Thyroid gland (tissue), 4 donors: ENCODE data around the gene ALLC. TPM values are rescaled to one million over a fixed set of nuclear protein-coding genes. Genes with fewer than 3 reads are reported as not detected.
"Not testable (repeated sequence)": the region's sequence is repeated elsewhere in the genome, so short reads cannot be mapped to it uniquely, and the experiment has no call there.

Source experiments
- DNase-seq, 2 donors: peaks; one replicate each; pipeline ENCODE4 v3.0.0-alpha.2; 2019
- H3K27ac ChIP-seq, 3 donors: fragments of 200-600 bp; sonication (generic); 1 replicate in 2 of 3; 2 replicates in 1 of 3; pipeline ENCODE4 v1.5.1; 2016 to 2019; ENCODE audit warnings: mild to moderate bottlenecking in 1 of 3, moderate library complexity in 1 of 3
- H3K27me3 ChIP-seq: fragments of 200-600 bp; sonication (generic); one replicate; pipeline ENCODE4 v1.5.1; 2019
- H3K36me3 ChIP-seq, 2 donors: fragments of 200-600 bp; sonication (generic); one replicate each; pipeline ENCODE4 v1.5.1; 2016 to 2019
- H3K4me1 ChIP-seq, 2 donors: fragments of 200-600 bp; sonication (generic); one replicate each; pipeline ENCODE4 v1.5.1; 2017 to 2019
- H3K4me3 ChIP-seq, 3 donors: fragments of 200-600 bp; sonication (generic); replicated peaks in 1 of 3; 1 replicate in 2 of 3; 2 replicates in 1 of 3; pipeline ENCODE4 v1.5.1; 2016; ENCODE audit warnings: mild to moderate bottlenecking in 1 of 3
- H3K9me3 ChIP-seq: fragments of 200-600 bp; sonication (generic); one replicate; pipeline ENCODE4 v1.5.1; 2017
- POLR2A ChIP-seq, 2 donors: fragments of 450-650 bp; IDR thresholded peaks; one replicate each; pipeline ENCODE4 v1.6.1; 2017; ENCODE audit warnings: antibody characterized with exemption in 2 of 2, mild to moderate bottlenecking in 2 of 2, moderate library complexity in 1 of 2
- WGBS, 2 donors: methylation state at CpG; one replicate each; pipeline ENCODE4 v1.1.5; 2017; 5-methylcytosine and 5-hydroxymethylcytosine counted together
- intact Hi-C: fragments of 100-400 bp; cut with DNase I; formaldehyde crosslinking; loops from one replicate; pipeline ENCODE4 v1.15.1; 2023
- total RNA-seq, 4 donors: library from RNA; depleted of rRNA; stranded (reverse); fragments of >200 nt; gene quantifications; one replicate each; pipeline ENCODE4 v1.2.3, GENCODE V29; 2016
- TF ChIP-seq, protein P1 (sequence below), 6 experiments: fragments of 200-600 bp in 3 of 6; fragments of 450-650 bp in 3 of 6; sonication (generic) in 3 of 6; IDR thresholded peaks; one replicate each; pipeline ENCODE4 v1.5.1; 2016 to 2019; ENCODE audit warnings: antibody characterized with exemption in 6 of 6, mild to moderate bottlenecking in 2 of 6, inconsistent platforms in 1 of 6, moderate library complexity in 1 of 6

Gene ALLC
- total RNA-seq, 4 donors from 2014 or later = not detected

DNA sequence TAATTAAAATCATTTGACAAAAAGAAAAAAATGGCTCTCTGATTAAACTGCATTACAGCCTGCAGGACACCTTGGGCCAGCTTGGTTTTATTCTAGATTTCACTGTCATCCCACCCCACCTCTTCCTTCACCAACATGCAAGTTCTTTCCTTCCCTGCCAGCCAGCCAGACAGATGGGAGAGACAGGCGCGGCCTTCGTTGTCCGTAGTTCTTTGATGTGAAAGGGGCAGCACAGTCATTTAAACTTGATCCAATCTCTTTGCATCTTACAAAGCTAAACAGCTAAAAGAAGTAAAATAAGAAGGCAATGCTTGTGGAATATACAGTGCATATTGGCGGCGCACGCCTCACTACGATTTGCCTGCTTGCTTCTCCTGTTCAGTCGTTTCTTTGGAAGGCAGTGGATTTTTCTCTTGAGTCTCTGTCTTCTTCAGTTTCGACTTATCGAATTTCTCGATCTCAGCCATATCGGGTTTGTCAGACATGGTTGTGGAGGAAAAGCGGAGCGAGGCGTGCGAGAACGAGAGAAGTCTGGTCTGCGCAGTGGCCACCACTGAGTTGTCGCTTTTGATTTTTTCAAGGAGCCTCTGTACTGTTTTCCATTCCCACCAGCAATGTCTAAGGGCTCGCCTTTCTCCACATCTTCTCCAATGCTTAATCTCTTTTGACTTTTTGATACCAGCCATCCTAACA lies 40.7 kb upstream of the ALLC start:
- intact Hi-C loops = no loop called here
- H3K27me3 ChIP-seq = no peaks in the 10 kb centered on the region
- H3K27ac ChIP-seq = no peak overlapping the region
- TF ChIP-seq, protein P1, sequence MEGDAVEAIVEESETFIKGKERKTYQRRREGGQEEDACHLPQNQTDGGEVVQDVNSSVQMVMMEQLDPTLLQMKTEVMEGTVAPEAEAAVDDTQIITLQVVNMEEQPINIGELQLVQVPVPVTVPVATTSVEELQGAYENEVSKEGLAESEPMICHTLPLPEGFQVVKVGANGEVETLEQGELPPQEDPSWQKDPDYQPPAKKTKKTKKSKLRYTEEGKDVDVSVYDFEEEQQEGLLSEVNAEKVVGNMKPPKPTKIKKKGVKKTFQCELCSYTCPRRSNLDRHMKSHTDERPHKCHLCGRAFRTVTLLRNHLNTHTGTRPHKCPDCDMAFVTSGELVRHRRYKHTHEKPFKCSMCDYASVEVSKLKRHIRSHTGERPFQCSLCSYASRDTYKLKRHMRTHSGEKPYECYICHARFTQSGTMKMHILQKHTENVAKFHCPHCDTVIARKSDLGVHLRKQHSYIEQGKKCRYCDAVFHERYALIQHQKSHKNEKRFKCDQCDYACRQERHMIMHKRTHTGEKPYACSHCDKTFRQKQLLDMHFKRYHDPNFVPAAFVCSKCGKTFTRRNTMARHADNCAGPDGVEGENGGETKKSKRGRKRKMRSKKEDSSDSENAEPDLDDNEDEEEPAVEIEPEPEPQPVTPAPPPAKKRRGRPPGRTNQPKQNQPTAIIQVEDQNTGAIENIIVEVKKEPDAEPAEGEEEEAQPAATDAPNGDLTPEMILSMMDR (IDR thresholded peaks at IDR 0.05) = no peak
- TF ChIP-seq POLR2A (IDR thresholded peaks at IDR 0.05) = no peak
- no peak for DNase-seq
- H3K36me3 ChIP-seq = no peaks in the 10 kb centered on the region
- 96 to 97% methylated on average over 21 of the region's 21 CpGs for WGBS, 2 donors
- no peak overlapping the region for H3K4me3 ChIP-seq
- H3K9me3 ChIP-seq = no peaks in the 10 kb centered on the region
- no peaks in the 10 kb centered on the region for H3K4me1 ChIP-seq

DNA sequence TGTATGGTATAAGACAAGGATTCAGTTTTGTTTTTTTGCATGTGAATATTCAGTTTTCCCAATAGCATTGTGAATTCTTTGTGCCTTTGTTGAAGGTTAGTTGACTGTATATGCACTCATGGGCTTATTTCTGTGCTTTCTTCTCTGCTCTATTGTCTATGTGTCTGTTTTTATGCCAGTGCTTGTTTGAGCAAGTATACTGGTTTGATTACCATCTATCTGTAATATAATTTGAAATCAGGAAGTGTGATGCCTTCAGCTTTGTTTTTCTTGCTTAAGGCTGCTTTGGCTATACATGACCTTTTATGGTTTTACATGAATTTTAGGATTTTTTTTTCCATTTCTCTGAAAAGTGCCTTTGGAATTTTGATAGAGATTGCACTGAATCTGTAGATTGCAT lies 39.6 kb upstream of the ALLC start:
- Histone ChIP-seq H3K9me3 (no peaks in the 10 kb centered on the region), H3K27me3 (no peaks in the 10 kb centered on the region), H3K4me1 (no peaks in the 10 kb centered on the region), H3K4me3 (no peak overlapping the region), H3K27ac (no peak overlapping the region), H3K36me3 (no peaks in the 10 kb centered on the region)
- TF ChIP-seq POLR2A (IDR thresholded peaks at IDR 0.05) = no peak
- no peak for DNase-seq
- intact Hi-C loops = no loop called here

DNA sequence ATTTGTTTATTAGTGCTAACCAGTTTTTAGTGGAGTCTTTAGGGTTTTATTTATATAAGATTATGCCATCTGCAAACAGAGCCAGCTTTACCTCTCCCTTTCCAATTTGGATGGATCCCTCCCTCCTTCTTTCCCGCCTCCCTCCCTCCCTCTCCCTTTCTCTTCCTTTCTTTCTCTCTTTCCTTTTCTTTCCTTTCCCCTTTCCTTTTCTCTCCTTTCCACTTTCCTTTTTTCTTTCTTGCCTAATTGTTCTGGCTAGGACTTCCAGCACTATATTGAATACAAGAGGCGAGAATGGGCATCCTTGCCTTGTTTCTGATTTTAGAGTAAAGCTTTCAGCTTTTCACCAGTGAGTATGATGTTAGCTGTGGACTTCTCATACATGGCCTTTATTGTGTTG lies 39.0 kb upstream of the ALLC start:
- H3K4me3 ChIP-seq = no peak overlapping the region
- H3K27ac ChIP-seq = no peak overlapping the region
- intact Hi-C loops = no loop called here
- no peaks in the 10 kb centered on the region for H3K9me3 ChIP-seq
- WGBS, 2 donors = 92 to 96% methylated on average over 2 of the region's 2 CpGs
- no peaks in the 10 kb centered on the region for H3K36me3 ChIP-seq
- no peak for DNase-seq
- TF ChIP-seq, protein P1 (IDR thresholded peaks at IDR 0.05) = no peak
- TF ChIP-seq POLR2A (IDR thresholded peaks at IDR 0.05) = no peak
- no peaks in the 10 kb centered on the region for H3K4me1 ChIP-seq
- no peaks in the 10 kb centered on the region for H3K27me3 ChIP-seq

DNA sequence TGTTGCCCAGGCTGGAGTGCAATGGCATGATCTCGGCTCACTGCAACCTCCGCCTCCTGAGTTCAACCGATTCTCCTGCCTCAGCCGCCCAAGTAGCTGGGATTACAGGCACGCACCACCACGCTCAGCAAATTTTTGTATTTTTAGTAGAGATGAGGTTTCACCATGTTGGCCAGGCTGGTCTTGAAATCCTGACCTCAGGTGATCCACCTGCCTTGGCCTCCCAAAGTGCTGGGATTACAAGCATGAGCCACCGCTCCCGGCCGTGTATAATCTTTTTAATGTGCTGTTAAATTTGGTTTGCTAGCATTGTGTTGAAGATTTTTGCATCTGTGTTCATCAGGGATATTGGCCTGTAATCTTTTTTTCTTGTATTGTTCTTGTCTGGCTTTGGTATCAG lies 38.3 kb upstream of the ALLC start:
- H3K36me3 ChIP-seq, intact Hi-C loops, H3K27ac ChIP-seq, H3K27me3 ChIP-seq, H3K4me3 ChIP-seq, H3K4me1 ChIP-seq, DNase-seq, H3K9me3 ChIP-seq: not testable (repeated sequence)
- 95 to 97% methylated on average over 9 of the region's 9 CpGs for WGBS, 2 donors

DNA sequence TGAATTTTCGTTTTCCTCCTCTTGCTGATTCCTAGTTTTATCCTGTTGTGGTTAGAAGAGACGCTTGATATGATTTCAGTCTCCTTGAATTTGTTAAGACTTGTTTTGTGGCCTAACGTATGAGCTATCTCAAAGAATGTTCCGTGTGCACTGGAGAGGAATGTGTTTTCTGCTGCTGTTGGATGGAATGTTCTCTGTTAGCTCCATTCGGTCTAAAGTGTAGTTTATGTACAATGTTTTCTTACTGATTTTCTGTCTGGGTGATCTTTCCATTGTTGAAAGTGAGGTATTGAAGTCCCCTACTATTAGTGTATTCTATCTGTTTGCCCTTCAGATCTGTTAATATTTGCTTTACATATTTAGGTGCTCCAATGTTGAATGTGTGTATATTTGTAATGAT lies 37.2 kb upstream of the ALLC start:
- H3K27ac ChIP-seq = peak overlapping the region; percentile 46 to 84 (median 62)
- intact Hi-C loops = no loop called here
- peak in 1 of 2 donors; percentile 15 for DNase-seq
- H3K27me3 ChIP-seq = no peaks in the 10 kb centered on the region
- no peaks in the 10 kb centered on the region for H3K36me3 ChIP-seq
- 28 to 63% methylated on average over 5 of the region's 5 CpGs for WGBS, 2 donors
- H3K4me3 ChIP-seq = no peak overlapping the region
- H3K4me1 ChIP-seq = no peaks in the 10 kb centered on the region
- H3K9me3 ChIP-seq = no peaks in the 10 kb centered on the region
- TF ChIP-seq, protein P1 (IDR thresholded peaks at IDR 0.05) = no peak
- TF ChIP-seq POLR2A (IDR thresholded peaks at IDR 0.05) = no peak

DNA sequence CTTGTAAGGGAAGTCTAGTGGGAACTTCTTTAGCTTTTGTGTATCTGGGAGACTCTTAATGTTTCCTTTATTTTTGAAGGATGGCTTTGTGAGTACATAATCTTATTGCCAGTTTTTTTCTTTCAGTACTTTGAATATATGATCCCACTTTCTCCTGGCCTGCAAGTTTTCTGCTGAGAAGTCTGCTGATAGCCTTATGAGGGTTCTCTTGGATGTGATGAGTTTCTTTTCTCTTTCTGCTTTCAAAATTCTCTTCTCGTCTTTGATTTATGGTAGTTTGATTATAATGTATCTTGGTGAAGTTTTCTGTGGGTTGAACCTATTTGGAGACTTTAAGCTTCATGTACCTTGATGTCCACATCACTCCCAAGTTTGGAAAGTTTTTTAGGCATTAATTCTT lies 35.0 kb upstream of the ALLC start:
- no peaks in the 10 kb centered on the region for H3K9me3 ChIP-seq
- no peak overlapping the region for H3K27ac ChIP-seq
- WGBS, 2 donors = 91 to 96% methylated on average over 1 of the region's 1 CpG
- intact Hi-C loops = no loop called here
- H3K27me3 ChIP-seq = no peaks in the 10 kb centered on the region
- no peaks in the 10 kb centered on the region for H3K36me3 ChIP-seq
- no peak for DNase-seq
- TF ChIP-seq, protein P1 (IDR thresholded peaks at IDR 0.05) = no peak
- no peak for TF ChIP-seq POLR2A (IDR thresholded peaks at IDR 0.05)
- H3K4me3 ChIP-seq = no peak overlapping the region
- no peaks in the 10 kb centered on the region for H3K4me1 ChIP-seq
